Liver (tissue), 9 donors: ENCODE measurements around the gene FRMD4A. TPM values are rescaled to one million over a fixed set of nuclear protein-coding genes. Genes with fewer than 3 reads are reported as not detected.

Experiments
- DNase-seq: peaks from one replicate; pipeline ENCODE4 v3.0.0-alpha.2; 2017; ENCODE audit warnings: low spot score
- H3K27ac ChIP-seq, 2 donors: one replicate each; pipeline ENCODE4 v1.7.0; 2013; ENCODE audit warnings: inconsistent platforms in 2 of 2, low read length in 2 of 2, control low read depth in 1 of 2, low read depth in 1 of 2, mild to moderate bottlenecking in 1 of 2
- H3K27me3 ChIP-seq, 4 donors: one replicate each; pipeline versions ENCODE4 v1.6.1 to v1.7.0; 2013; ENCODE audit warnings: low read length in 3 of 4, inconsistent platforms in 1 of 4, mild to moderate bottlenecking in 1 of 4, moderate library complexity in 1 of 4; ENCODE audit not compliant: control insufficient read depth in 4 of 4, insufficient read depth in 4 of 4
- H3K36me3 ChIP-seq, 4 donors: one replicate each; pipeline versions ENCODE4 v1.6.1 to v1.7.0; 2013; ENCODE audit warnings: low read length in 3 of 4, mild to moderate bottlenecking in 3 of 4, low read depth in 1 of 4, moderate library complexity in 1 of 4; ENCODE audit not compliant: control insufficient read depth in 4 of 4, insufficient read depth in 3 of 4
- H3K4me1 ChIP-seq, 4 donors: one replicate each; pipeline versions ENCODE4 v1.6.1 to v1.7.0; 2013; ENCODE audit warnings: low read length in 3 of 4, mild to moderate bottlenecking in 3 of 4, moderate library complexity in 1 of 4; ENCODE audit not compliant: control insufficient read depth in 4 of 4, insufficient read depth in 4 of 4
- H3K4me3 ChIP-seq, 3 donors: one replicate each; pipeline versions ENCODE4 v1.6.1 to v1.7.0; 2013; ENCODE audit warnings: low read length in 3 of 3, control low read depth in 1 of 3, low read depth in 1 of 3, mild to moderate bottlenecking in 1 of 3
- H3K9ac ChIP-seq, 2 donors: one replicate each; pipeline ENCODE4 v1.7.0; 2013; ENCODE audit warnings: low read length in 2 of 2, mild to moderate bottlenecking in 2 of 2, moderate library complexity in 2 of 2, control low read depth in 1 of 2, low read depth in 1 of 2
- H3K9me3 ChIP-seq, 4 donors: one replicate each; pipeline versions ENCODE4 v1.6.1 to v1.7.0; 2013; ENCODE audit warnings: low read length in 3 of 4; ENCODE audit not compliant: control insufficient read depth in 4 of 4
- ATF3 ChIP-seq: IDR thresholded peaks from 2 replicates; pipeline ENCODE4 v1.6.1; 2016; ENCODE audit warnings: antibody characterized with exemption
- CTCF ChIP-seq: fragments of 150-350 bp; IDR thresholded peaks from 2 replicates; pipeline ENCODE4 v1.5.1; 2017; ENCODE audit warnings: improper control_type of control experiment, low read depth, low read length; ENCODE audit not compliant: missing input control
- EGR1 ChIP-seq, 2 donors: IDR thresholded peaks; 2 replicates each; pipeline ENCODE4 v1.6.1; 2016 to 2018; ENCODE audit warnings: antibody characterized with exemption in 2 of 2, low read depth in 2 of 2
- FOXA1 ChIP-seq: IDR thresholded peaks from 2 replicates; pipeline ENCODE4 v1.6.1; 2016; ENCODE audit warnings: antibody characterized with exemption
- FOXA2 ChIP-seq: IDR thresholded peaks from 2 replicates; pipeline ENCODE4 v1.6.1; 2016; ENCODE audit warnings: antibody characterized with exemption
- GABPA ChIP-seq, 2 donors: IDR thresholded peaks in 1 of 2; conservative IDR thresholded peaks in 1 of 2; 2 replicates each; pipeline ENCODE4 v1.6.1; 2016; ENCODE audit warnings: antibody characterized with exemption in 2 of 2, mild to moderate bottlenecking in 1 of 2, moderate library complexity in 1 of 2
- HNF4A ChIP-seq, 2 donors: conservative IDR thresholded peaks; 2 replicates each; pipeline ENCODE4 v1.6.1; 2016; ENCODE audit warnings: antibody characterized with exemption in 2 of 2, mild to moderate bottlenecking in 2 of 2
- HNF4G ChIP-seq: IDR thresholded peaks from 2 replicates; pipeline ENCODE4 v1.6.1; 2016; ENCODE audit warnings: antibody characterized with exemption
- JUND ChIP-seq, 2 donors: IDR thresholded peaks; 2 replicates each; pipeline ENCODE4 v1.6.1; 2016; ENCODE audit warnings: antibody characterized with exemption in 2 of 2
- MAX ChIP-seq: IDR thresholded peaks from 2 replicates; pipeline ENCODE4 v1.6.1; 2016; ENCODE audit warnings: antibody characterized with exemption
- NR2F2 ChIP-seq: IDR thresholded peaks from 2 replicates; pipeline ENCODE4 v1.6.1; 2016; ENCODE audit warnings: antibody characterized with exemption
- RAD21 ChIP-seq, 2 donors: IDR thresholded peaks; 2 replicates each; pipeline ENCODE4 v1.6.1; 2016; ENCODE audit warnings: antibody characterized with exemption in 2 of 2, mild to moderate bottlenecking in 2 of 2
- REST ChIP-seq: IDR thresholded peaks from 2 replicates; pipeline ENCODE4 v1.6.1; 2016; ENCODE audit warnings: antibody characterized with exemption, mild to moderate bottlenecking
- RXRA ChIP-seq, 2 donors: IDR thresholded peaks; 2 replicates each; pipeline ENCODE4 v1.6.1; 2017 to 2018; ENCODE audit warnings: antibody characterized with exemption in 2 of 2, mild to moderate bottlenecking in 1 of 2
- SP1 ChIP-seq: IDR thresholded peaks from 2 replicates; pipeline ENCODE4 v1.6.1; 2018; ENCODE audit warnings: antibody characterized with exemption, mild to moderate bottlenecking
- TAF1 ChIP-seq: conservative IDR thresholded peaks from 2 replicates; pipeline ENCODE4 v1.6.1; 2016; ENCODE audit warnings: antibody characterized with exemption, mild to moderate bottlenecking
- YY1 ChIP-seq: IDR thresholded peaks from 2 replicates; pipeline ENCODE4 v1.6.1; 2016; ENCODE audit warnings: antibody characterized with exemption, mild to moderate bottlenecking
- ZBTB33 ChIP-seq: IDR thresholded peaks from 2 replicates; pipeline ENCODE4 v1.6.1; 2016; ENCODE audit warnings: antibody characterized with exemption
- WGBS: extraction: QIAGEN DNeasy Blood & Tissue Kit; methylation state at CpG from one replicate; pipeline ENCODE4 v1.1.7; 2013; 5-methylcytosine and 5-hydroxymethylcytosine counted together
- polyA plus RNA-seq, 2 donors: library from polyadenylated mRNA; stranded (reverse) in 1 of 2; unstranded in 1 of 2; fragments of 200-250 nt in 1 of 2; fragments of >200 nt in 1 of 2; fragmentation: Nextera tagmentation in 1 of 2; extraction: Ambion mirVana in 1 of 2; gene quantifications; one replicate each; pipeline versions ENCODE4 v1.2.1 to v1.2.3, GENCODE V29; 2013 to 2015
- total RNA-seq, 2 donors: library from RNA; depleted of rRNA; stranded (reverse); fragments of >200 nt; gene quantifications; one replicate each; pipeline ENCODE4 v1.2.3, GENCODE V29; 2014
- donor health status: healthy.
- donor health status: healthy.
- donor health status: healthy.
- donor health status: healthy.
- donor health status: healthy.

Gene FRMD4A
- total and polyA plus RNA-seq, 4 donors, result 8.2 to 34.3 (median 13.1) TPM

- no peak overlapping the region for H3K9ac ChIP-seq
- H3K36me3 ChIP-seq, result no peaks in the 10 kb centered on the region
- no peak overlapping the region for H3K27ac ChIP-seq
- no peak for TF ChIP-seq YY1
- H3K27me3 ChIP-seq, result no peaks in the 10 kb centered on the region
- WGBS, result 84% methylated on average over 3 of the region's 3 CpGs
- no peaks in the 10 kb centered on the region for H3K9me3 ChIP-seq
- H3K4me3 ChIP-seq, result no peak overlapping the region
- no peaks in the 10 kb centered on the region for H3K4me1 ChIP-seq
- no peak for DNase-seq
Observed at GRCh38 chr10:13917791-13918190, 412.9 kb downstream of the FRMD4A start.

- 87% methylated on average over 4 of the region's 4 CpGs for WGBS
- no peaks in the 10 kb centered on the region for H3K27me3 ChIP-seq
- no peaks in the 10 kb centered on the region for H3K36me3 ChIP-seq
- H3K4me1 ChIP-seq, result no peaks in the 10 kb centered on the region
- no peak for TF ChIP-seq GABPA (IDR thresholded peaks at IDR 0.05 in 1 of 2, conservative IDR thresholded peaks at IDR 0.05 in 1 of 2)
- no peak for TF ChIP-seq ZBTB33
- no peak for TF ChIP-seq HNF4G
- no peak for DNase-seq
- no peak overlapping the region for H3K4me3 ChIP-seq
- H3K9me3 ChIP-seq, result no peaks in the 10 kb centered on the region
- no peak overlapping the region for H3K9ac ChIP-seq
- H3K27ac ChIP-seq, result no peak overlapping the region
Observed at GRCh38 chr10:13916384-13916947, 414.3 kb downstream of the FRMD4A start.

- no peak overlapping the region for H3K9ac ChIP-seq
- no peak overlapping the region for H3K4me3 ChIP-seq
- H3K4me1 ChIP-seq, result no peaks in the 10 kb centered on the region
- H3K27ac ChIP-seq, result no peak overlapping the region
- WGBS, result 72% methylated on average over 7 of the region's 7 CpGs
- no peak for TF ChIP-seq GABPA (IDR thresholded peaks at IDR 0.05 in 1 of 2, conservative IDR thresholded peaks at IDR 0.05 in 1 of 2)
- no peak for TF ChIP-seq CTCF
- no peak for TF ChIP-seq REST
- no peak for TF ChIP-seq YY1
- TF ChIP-seq FOXA2, result no peak
- TF ChIP-seq RAD21 (IDR thresholded peaks at IDR 0.05), result no peak
- TF ChIP-seq HNF4G, result no peak
- no peak for TF ChIP-seq RXRA (IDR thresholded peaks at IDR 0.05)
- TF ChIP-seq FOXA1, result no peak
- no peak for TF ChIP-seq HNF4A (conservative IDR thresholded peaks at IDR 0.05)
- no peak for TF ChIP-seq NR2F2
- no peak for TF ChIP-seq TAF1
- no peak for TF ChIP-seq EGR1 (IDR thresholded peaks at IDR 0.05; ENCODE audit: low read depth in 2 of 2)
- TF ChIP-seq JUND (IDR thresholded peaks at IDR 0.05), result no peak
- TF ChIP-seq ZBTB33, result no peak
- TF ChIP-seq SP1, result no peak
- no peak for TF ChIP-seq MAX
- TF ChIP-seq ATF3, result no peak
- H3K36me3 ChIP-seq, result no peaks in the 10 kb centered on the region
- H3K27me3 ChIP-seq, result no peaks in the 10 kb centered on the region
- H3K9me3 ChIP-seq, result no peaks in the 10 kb centered on the region
- DNase-seq, result no peak
Observed at GRCh38 chr10:13915710-13916109, 415.0 kb downstream of the FRMD4A start.
